ENCODE measurements around the gene XKR7. TPM values are rescaled to one million over a fixed set of nuclear protein-coding genes. Genes with fewer than 3 reads are reported as not detected.

XKR7 gene
- total and polyA plus RNA-seq, 10 of the 15 experiments (the other 5 are each of a cell fraction or from before 2014, with no cell fraction given), result not detected

DNA sequence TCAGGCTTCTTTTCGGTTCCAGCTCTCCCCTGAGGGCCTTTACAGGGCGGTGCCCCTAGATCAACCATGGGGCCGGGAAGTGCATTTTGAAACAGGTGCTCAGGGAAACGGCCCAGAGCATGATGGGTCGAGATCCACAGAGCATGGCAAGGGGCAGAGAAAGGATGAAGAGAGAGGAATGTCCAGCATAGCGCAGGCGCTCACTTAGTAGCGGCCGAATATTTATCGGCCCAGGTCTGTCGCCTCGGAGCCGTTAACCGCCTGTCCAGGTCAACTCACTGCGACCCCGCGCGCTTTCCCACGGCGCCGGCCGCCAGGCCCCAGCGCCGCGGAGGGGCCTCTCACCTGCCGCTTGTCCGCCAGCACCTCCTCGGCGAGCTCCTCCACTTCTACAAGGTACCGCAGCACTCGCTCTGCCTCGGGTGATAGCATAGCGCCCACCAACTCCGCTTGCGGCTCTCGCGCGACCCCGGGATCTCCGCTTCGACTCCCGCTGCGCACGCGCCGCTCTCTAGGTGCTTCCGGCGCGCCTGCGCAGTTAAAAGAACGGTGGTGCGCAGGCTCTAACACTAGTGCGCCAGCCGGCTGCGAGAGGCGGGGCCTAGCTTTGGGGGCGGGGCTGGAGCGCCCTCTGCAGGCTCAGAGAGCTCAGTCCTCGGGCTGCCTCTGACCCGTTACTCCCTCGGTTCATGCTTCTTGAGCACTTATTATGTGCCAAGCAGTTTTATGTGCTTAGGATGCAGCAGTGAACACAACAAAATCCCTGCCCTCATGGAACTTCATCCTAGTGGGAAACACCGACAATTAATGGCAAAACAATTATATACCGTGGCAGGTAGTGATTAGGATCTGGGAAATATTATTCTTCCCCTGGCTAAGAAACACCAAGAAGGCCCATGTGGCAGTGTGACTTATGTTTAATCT is 16.2 kb upstream of the XKR7 start, which contains the start of gene PDRG1 (continued):
- TF ChIP-seq ZZZ3 (IDR thresholded peaks at IDR 0.05; ENCODE audit: control insufficient read depth, insufficient read length, low read depth), result no peak

DNA sequence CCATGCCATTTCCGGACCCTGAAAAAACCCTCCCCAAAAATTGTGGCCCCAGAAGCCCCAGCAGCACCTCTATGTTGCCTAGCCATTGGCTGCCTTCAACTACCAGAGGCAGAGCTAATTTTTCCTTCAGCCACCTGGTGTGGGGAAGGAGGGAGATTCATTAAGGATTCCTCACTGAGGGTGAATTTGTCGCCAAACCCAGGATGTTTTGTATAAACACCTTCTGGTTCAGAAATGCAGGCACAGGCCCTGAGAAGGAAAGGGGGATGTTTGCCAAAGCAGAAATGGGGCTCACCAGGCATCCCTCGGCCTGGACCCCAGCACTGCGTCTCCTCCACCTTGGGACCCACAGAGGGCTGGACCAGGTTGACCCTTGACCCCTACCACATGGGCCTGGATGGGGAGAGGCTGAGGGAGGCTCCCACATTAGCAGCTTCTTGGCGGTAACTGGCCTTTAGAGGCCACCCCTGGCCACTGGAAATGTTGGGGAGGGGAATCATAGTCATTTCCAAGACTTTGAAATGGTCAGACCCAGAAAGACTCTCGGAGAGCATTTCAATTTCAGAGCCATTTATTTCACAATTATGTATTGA is 14.3 kb upstream of the XKR7 start:
- no peak overlapping the region for H3K4me3 ChIP-seq
- ChIA-PET RAD21 (ENCODE audit: unreplicated experiment) (interaction anchor here (0.8 to 11.9 kb wide), 3 partner anchors 95 to 138 kb away, joined by 3 to 248 read pairs (median 15); no protein-coding TSS in a partner anchor), CTCF (interaction anchor here (0.7 to 4.9 kb wide), 12 partner anchors 29 to 137 kb away, joined by 3 to 307 read pairs (median 12); no protein-coding TSS in a partner anchor), SMC1A (ENCODE audit: uncharacterized antibody, unreplicated experiment) (interaction anchor here (0.9 to 6.6 kb wide), 7 partner anchors 10 to 131 kb away, joined by 3 to 181 read pairs (median 17); no protein-coding TSS in a partner anchor), POLR2A (interaction anchor here (2.6 kb wide), 1 partner anchor 101 kb away, joined by 10 read pairs; no protein-coding TSS in a partner anchor)
- no peak overlapping the region for H3K9ac ChIP-seq (ENCODE audit: control insufficient read depth, insufficient read depth, low read length)
- ATAC-seq (no peak), DNase-seq (ENCODE audit: low read depth, low spot score) (no peak), FAIRE-seq (no peak)
- intact Hi-C loops (cut with micrococcal nuclease; ENCODE audit: unreplicated experiment), result loop anchor here (10.0 kb wide), 1 partner anchor 141 kb away; no protein-coding TSS in a partner anchor
- H3K4me1 ChIP-seq (ENCODE audit: control insufficient read depth, insufficient read depth, low read length), result peaks cover 6% of the 10 kb centered on the region
- no peak overlapping the region for H3K4me2 ChIP-seq (ENCODE audit: control insufficient read depth, insufficient read depth)
- in situ Hi-C loops (cut with MboI), result loop anchor here (5.0 kb wide), 1 partner anchor 96 kb away; no protein-coding TSS in a partner anchor
- H2AFZ ChIP-seq (ENCODE audit: control insufficient read depth, low read depth, low read length), result no peak overlapping the region
- H3K79me2 ChIP-seq (ENCODE audit: control insufficient read depth, insufficient read depth, low read length), result peaks cover 23% of the 10 kb centered on the region
- H4K20me1 ChIP-seq (ENCODE audit: control insufficient read depth, insufficient read depth), result no peaks in the 10 kb centered on the region
- 40% methylated on average over 6 of the region's 6 CpGs for WGBS (ENCODE audit: insufficient coverage, insufficient replicate concordance, low lambda C conversion rate, missing lambda C conversion rate)
- no peaks in the 10 kb centered on the region; a peak in 1 of 4 replicates for H3K36me3 ChIP-seq (ENCODE audit: control insufficient read depth in 2 of 2, insufficient read depth in 2 of 2, low read length in 1 of 2)
- no peak overlapping the region for H3K27ac ChIP-seq (ENCODE audit: control insufficient read depth, insufficient read depth)
- H3K27me3 ChIP-seq (replicated peaks in 1 of 2; ENCODE audit: control insufficient read depth in 2 of 2, insufficient read depth in 2 of 2, low read length in 1 of 2), result no peaks in the 10 kb centered on the region
- no TSS peak for BruUV-seq (replicated peaks)
- no peaks in the 10 kb centered on the region; the same call in 2 of the 3 replicates for H3K9me3 ChIP-seq (replicated peaks; ENCODE audit: control insufficient read depth, insufficient read depth, low read length)
- TF ChIP-seq IRF4 (IDR thresholded peaks at IDR 0.05; ENCODE audit: low read depth, low read length) (no peak), POLR2AphosphoS5 (IDR thresholded peaks at IDR 0.05; ENCODE audit: low read length) (no peak), NRF1 (conservative IDR thresholded peaks at IDR 0.05; ENCODE audit: low read depth, low read length) (no peak), HDAC2 (IDR thresholded peaks at IDR 0.05) (no peak), SREBF2 (IDR thresholded peaks at IDR 0.05; ENCODE audit: low read length) (no peak), GATAD2B (conservative IDR thresholded peaks at IDR 0.05; ENCODE audit: low read depth) (no peak), EGR1 (IDR thresholded peaks at IDR 0.05; ENCODE audit: borderline replicate concordance in 1 of 2, low read depth in 2 of 2, low read length in 2 of 2) (no peak), POU2F2 (IDR thresholded peaks at IDR 0.05; ENCODE audit: borderline replicate concordance, low read depth, low read length) (no peak), SPI1 (IDR thresholded peaks at IDR 0.05; ENCODE audit: borderline replicate concordance, insufficient read depth, low read depth, low read length) (no peak), MTA2 (IDR thresholded peaks at IDR 0.05; ENCODE audit: low read depth) (no peak)
- TF ChIP-seq, protein P1, sequence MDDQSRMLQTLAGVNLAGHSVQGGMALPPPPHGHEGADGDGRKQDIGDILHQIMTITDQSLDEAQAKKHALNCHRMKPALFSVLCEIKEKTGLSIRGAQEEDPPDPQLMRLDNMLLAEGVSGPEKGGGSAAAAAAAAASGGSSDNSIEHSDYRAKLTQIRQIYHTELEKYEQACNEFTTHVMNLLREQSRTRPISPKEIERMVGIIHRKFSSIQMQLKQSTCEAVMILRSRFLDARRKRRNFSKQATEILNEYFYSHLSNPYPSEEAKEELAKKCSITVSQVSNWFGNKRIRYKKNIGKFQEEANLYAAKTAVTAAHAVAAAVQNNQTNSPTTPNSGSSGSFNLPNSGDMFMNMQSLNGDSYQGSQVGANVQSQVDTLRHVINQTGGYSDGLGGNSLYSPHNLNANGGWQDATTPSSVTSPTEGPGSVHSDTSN (IDR thresholded peaks at IDR 0.05; ENCODE audit: insufficient replicate concordance, low read depth, low read length), result no peak
- TF ChIP-seq, protein P2, sequence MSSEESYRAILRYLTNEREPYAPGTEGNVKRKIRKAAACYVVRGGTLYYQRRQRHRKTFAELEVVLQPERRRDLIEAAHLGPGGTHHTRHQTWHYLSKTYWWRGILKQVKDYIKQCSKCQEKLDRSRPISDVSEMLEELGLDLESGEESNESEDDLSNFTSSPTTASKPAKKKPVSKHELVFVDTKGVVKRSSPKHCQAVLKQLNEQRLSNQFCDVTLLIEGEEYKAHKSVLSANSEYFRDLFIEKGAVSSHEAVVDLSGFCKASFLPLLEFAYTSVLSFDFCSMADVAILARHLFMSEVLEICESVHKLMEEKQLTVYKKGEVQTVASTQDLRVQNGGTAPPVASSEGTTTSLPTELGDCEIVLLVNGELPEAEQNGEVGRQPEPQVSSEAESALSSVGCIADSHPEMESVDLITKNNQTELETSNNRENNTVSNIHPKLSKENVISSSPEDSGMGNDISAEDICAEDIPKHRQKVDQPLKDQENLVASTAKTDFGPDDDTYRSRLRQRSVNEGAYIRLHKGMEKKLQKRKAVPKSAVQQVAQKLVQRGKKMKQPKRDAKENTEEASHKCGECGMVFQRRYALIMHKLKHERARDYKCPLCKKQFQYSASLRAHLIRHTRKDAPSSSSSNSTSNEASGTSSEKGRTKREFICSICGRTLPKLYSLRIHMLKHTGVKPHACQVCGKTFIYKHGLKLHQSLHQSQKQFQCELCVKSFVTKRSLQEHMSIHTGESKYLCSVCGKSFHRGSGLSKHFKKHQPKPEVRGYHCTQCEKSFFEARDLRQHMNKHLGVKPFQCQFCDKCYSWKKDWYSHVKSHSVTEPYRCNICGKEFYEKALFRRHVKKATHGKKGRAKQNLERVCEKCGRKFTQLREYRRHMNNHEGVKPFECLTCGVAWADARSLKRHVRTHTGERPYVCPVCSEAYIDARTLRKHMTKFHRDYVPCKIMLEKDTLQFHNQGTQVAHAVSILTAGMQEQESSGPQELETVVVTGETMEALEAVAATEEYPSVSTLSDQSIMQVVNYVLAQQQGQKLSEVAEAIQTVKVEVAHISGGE (CRISPR knock-in tag; IDR thresholded peaks at IDR 0.05), result no peak

All from GM12878 (cell line).